NCI-H82 treated with DMSO at 0.1 percent for 48 hours (cell line): ENCODE results near the gene PARD6A.
A peak's percentile ranks its signal among the peaks of the same experiment; 100 is the strongest.

Experiments
- DNase-seq: peaks from one replicate; lab custom pipeline; 2025; ENCODE audit not compliant: unreplicated experiment; lab: John Stamatoyannopoulos, UW

PARD6A gene, protein sequence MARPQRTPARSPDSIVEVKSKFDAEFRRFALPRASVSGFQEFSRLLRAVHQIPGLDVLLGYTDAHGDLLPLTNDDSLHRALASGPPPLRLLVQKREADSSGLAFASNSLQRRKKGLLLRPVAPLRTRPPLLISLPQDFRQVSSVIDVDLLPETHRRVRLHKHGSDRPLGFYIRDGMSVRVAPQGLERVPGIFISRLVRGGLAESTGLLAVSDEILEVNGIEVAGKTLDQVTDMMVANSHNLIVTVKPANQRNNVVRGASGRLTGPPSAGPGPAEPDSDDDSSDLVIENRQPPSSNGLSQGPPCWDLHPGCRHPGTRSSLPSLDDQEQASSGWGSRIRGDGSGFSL

DNA sequence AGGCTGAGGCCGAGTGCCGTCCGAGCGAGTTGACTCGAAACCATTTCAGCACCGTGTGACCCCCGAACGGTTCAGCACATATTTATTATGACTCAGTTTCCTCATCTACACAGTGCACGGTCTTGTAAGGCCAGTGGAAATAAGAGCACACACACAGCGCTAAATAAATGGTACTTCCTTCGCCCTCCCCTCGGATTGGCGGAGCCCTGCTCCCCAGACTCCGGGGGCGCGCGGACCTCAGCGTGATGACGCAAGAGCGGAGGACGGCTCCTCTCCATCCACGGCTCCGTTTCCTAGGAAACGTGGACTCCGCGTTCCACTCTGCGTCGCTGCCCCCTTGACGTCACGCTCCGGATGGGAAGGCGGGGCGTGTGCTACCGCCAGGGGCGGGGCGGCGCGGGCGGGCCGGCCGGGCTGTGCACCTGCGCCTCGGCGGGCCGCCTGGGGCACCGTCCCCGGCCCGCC lies at the start of gene PARD6A:
Gene PARD6A, plus strand, starts transcription at position 397 of the 465 bp plus-strand sequence. CDS start 79 bp downstream, outside the sequence.
- peak; percentile 78 for DNase-seq

DNA sequence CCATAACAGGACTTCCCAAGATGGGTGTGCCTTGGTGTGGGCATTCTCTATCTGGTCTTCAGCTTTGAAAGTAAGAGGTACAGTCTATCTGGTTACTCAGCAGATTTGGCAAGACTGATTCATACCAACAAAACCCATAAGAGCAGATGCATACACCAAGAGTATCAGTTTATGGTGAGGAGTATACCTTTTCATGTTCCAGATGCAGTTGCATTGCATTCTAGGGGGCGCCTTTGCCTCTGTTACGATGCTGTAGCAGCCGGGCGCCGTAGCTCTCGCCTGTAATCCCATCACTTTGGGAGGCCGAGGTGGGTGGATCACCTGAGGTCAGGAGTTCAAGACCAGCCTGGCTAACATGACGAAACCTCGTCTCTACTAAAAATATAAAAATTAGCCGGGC lies 47.0 kb upstream of the PARD6A start:
- DNase-seq = no peak

DNA sequence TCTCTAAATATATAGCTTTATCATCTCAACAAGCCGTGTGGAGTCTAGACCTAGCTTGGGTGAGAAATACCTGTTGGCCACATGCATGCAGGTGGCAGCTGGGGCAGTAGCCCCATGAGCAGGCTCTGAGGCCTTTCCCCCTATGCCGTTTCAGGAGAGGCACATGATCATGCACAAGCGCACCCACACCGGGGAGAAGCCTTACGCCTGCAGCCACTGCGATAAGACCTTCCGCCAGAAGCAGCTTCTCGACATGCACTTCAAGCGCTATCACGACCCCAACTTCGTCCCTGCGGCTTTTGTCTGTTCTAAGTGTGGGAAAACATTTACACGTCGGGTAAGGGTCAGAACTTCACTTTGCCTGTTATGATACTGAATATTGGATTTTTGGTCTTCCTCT lies 32.5 kb upstream of the PARD6A start:
- no peak for DNase-seq

DNA sequence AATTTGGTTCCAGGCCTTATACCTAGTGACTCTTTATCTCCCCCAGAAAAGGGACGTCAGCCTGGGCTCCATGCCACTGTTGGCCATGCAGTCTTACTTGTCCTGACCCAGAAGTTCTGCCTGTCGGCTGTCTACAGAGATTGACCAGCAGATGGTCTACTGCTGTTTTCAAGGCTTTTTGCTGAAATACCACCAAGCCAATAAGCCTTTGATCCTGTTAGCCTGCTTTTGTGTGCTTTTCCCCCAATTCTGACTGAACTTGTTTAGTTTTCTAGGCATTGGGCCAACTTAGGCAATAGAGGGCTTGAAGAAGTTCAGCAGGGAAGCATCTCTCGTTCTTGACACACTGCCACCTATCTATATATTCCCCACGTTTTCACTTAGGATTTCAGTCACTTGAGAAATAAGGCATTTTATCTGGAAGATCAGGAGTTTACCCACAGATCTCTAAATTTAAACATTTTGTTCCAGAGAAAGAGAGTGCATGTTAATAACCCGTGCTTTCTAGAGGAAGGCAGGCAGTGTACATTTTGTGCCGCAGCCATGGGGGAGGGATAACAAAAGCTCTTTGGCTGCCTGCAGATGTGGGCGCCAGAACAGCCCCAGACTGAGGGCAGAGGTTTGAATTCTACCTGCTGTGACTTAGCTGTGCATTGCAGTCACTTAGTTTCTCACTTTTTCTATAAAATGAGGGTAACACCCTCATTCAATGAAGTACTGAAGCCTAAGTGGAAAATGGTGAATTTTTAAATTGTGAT lies 28.2 kb upstream of the PARD6A start:
- DNase-seq = no peak

DNA sequence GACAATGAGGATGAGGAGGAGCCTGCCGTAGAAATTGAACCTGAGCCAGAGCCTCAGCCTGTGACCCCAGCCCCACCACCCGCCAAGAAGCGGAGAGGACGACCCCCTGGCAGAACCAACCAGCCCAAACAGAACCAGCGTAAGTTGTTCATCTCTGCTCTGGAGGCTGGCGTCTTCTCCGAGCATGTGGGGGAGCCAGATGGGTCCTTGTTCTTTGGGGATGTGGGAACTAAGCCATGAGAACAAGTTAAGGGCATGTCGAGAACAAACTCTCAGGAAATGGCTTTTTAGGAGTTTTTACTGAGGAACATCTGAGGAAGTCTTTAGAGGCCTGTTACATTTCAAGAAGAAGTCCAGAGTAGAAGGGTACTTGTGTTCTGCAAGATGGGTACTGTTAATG lies 24.0 kb upstream of the PARD6A start:
- no peak for DNase-seq

DNA sequence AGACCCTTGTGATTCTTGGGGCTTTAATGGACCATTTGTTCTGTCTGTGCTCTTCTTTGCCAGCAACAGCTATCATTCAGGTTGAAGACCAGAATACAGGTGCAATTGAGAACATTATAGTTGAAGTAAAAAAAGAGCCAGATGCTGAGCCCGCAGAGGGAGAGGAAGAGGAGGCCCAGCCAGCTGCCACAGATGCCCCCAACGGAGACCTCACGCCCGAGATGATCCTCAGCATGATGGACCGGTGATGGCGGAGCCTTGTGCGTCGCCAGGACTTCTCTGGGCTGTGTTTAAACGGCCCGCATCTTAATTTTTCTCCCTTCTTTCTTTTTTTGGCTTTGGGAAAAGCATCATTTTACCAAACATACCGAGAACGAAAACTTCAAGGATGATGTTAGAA lies 23.1 kb upstream of the PARD6A start:
- DNase-seq = no peak

DNA sequence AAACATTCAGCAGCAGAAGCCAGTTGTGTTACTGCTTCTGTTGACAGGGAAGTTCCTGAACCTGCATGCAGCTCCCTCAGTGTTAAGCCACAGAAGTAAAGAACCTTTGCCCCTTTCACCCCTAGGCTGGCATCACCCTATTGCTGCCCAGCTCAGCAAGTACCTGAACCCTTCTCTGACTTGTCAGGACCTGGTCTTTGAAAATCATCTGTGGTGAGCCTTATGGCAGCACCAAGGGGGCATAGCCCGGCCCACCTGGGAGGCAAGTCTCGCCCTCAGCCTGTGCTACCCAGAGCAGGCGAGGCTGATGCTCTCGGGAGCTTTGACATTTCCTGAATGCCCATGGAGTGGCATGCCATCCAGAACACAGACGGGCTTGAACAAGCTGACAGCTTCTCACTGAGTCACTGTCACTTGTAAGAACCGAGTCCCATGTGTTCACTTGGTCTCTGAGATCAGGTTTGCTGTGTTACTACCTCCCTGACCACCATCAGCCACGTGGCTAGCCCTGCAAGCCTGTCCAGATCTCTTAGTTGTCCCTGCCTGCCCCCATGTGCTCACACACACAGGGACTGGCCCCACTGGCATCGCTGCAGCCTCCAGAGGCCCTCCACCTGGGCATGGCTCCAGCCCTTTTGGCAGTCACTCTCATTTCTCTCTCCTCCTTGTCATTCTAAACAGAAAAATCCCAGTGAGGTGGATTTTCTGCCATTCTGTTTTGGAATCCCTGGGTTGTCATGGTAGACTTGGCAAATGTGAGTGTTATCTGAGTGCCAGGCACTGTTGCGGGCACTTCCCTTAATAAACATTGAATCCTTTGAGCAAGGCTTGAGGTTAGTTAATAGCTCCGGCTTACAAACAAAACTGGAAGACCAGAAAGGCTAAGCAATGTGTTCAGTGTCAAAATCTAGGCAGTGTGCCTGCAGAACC lies 18.7 kb upstream of the PARD6A start:
- DNase-seq = no peak

DNA sequence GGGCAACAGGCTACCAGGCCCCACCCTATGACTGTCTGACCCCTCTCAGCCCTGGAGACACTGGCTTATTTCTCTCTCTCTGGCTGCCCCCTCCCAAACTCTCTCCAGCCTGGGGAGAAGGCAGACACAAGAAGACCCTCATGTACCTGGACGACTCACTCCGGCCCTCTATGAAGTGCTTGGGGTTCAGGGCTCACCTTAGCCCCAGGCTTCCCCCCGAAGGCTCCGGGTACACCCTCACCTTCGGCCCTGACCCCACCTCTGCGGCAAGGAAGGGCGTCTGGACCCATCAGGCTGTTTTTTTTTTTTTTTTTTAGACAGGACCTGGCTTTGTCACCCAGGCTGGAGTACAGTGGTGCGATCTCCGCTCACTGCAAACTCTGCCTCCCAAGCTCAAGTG lies 16.7 kb upstream of the PARD6A start:
- no peak for DNase-seq

DNA sequence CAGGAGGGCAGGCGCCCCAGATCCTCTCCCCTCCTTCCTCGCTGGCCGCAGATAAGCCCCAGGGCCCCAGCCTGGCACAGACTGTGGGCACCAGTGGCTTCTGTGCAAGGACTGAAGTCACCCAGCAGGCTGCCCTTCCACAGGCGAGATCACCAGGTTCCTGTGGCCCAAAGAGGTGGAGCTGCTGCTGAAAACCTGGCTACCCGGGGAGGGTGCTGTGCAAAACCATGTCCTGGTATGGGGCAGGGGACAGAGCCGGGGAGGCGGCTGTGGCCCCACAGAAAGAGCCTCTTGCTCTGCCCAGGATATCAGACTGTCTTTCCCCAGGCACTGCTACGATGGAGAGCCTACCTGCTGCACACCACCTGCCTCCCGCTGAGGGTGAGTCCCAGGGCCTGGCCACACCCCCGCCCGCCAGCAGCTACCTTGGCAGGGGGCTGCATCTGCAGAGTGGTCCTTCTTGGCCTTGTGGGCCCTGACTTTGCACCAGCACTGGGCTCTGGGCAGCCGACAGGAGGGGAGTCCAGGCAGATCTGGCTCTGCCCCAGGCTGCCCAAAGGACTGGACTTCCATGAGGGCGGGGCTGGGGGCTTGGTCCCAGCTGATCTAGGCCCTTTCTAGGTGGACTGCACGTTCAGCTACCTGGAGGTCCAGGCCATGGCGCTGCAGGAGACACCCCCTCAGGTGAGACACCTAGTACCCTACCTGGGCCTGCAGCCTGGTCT lies 15.2 kb upstream of the PARD6A start:
- no peak for DNase-seq

DNA sequence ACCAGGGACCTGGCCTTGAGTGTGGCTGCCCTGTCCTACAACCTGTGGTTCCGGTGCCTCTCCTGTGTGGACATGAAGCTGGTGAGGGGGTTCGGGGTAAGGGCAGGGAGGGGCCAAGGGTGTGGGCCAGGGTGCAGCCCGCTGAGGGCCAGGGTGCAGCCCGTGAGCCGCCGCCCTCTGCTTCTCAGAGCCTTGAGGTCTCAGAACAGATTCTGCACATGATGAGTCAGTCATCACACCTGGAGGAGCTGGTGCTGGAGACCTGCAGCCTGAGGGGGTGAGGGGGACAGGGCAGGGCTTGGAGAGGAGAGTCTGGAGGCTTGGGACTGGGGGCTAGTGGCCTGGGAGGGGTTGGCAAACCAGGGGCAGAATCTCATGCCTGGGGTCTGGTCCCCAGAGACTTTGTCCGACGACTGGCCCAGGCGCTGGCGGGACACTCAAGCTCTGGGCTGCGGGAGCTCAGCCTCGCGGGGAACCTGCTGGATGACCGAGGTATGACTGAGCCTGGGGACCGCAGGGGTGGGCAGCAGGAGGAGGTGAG lies 13.6 kb upstream of the PARD6A start:
- DNase-seq = no peak

DNA sequence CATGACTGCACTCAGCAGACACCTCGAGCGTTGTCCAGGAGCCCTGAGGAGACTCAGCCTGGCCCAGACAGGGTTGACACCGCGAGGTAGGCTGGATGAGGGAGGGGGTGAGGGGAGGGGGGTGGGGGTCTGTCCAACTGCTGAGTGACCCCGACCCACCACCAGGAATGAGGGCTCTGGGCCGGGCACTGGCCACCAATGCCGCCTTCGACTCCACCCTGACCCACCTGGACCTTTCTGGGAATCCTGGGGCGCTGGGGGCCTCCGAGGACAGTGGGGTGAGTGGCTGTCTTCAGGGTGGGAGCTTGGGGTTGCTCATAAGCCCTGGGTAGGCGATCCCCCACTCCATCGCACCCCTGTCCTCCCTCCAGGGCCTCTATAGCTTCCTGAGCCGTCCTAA lies 13.1 kb upstream of the PARD6A start:
- DNase-seq = no peak

DNA sequence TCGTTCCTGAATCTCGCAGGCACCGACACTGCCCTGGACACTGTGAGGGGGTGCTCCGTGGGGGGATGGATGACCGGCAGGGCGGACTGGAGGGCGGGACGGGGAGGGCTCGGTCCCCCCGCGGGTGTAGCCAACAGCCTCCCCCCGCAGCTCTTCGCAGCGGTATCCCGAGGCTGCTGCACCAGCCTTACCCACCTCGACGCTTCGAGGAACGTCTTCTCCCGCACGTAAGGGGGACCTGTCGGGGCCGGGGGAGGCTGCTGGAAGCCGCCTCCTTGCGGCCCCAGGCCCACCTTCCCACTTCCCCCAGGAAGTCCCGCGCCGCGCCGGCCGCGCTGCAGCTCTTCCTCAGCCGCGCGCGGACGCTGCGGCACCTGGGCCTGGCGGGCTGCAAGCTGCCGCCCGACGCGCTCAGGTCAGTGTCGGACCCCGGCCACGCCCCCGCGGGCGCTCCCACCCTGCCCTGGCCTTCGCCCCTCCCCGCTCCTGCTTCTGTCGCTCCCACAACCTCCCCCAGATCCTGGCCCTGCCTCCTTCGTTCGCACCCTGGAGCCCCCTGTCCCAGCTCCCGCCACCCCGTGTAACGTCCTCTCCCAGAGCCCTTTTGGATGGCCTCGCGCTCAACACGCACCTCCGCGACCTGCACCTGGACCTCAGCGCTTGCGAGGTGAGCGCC lies 12.5 kb upstream of the PARD6A start:
- no peak for DNase-seq

DNA sequence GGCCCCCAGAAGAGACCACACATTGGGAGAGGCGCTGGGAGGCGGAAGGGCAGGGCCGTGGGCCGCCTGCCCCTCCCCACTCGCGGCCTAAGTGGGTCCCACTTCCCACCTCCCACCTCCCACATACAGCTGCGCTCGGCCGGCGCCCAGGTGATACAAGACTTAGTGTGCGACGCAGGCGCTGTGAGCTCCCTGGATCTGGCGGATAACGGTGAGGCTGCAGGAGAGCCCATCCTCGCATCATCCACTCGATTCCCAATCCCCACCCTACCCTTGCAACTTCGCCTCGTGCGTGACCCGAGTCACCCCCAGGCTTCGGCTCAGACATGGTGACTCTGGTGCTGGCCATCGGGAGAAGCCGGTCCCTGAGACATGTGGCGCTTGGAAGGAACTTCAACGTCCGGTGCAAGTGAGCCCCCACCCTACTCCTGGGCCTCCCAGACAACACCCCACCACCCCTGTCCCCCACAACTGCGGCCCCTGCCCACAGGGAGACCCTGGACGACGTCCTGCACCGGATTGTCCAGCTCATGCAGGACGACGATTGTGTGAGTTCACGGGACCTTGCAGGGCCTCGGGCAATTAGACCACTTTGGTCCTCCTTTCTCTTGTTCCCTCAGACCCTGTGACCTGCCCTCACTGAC lies 11.9 kb upstream of the PARD6A start:
- no peak for DNase-seq

DNA sequence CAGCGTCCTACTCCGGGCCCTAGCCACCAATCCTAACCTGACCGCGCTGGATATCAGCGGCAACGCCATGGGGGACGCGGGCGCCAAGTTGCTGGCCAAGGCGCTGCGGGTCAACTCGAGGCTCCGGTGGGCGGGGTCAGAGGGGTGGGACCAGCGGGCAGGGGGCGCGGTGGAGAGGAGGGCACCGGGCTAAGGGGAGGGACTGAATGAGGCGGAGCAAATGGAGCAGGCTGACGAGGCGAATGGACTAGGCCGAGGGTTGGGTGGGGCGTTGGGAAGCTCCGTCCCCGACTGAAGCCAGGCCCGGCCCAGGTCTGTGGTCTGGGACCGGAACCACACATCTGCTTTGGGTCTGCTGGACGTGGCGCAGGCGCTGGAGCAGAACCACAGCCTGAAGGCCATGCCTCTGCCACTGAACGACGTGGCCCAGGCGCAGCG lies 11.2 kb upstream of the PARD6A start:
- DNase-seq = no peak

DNA sequence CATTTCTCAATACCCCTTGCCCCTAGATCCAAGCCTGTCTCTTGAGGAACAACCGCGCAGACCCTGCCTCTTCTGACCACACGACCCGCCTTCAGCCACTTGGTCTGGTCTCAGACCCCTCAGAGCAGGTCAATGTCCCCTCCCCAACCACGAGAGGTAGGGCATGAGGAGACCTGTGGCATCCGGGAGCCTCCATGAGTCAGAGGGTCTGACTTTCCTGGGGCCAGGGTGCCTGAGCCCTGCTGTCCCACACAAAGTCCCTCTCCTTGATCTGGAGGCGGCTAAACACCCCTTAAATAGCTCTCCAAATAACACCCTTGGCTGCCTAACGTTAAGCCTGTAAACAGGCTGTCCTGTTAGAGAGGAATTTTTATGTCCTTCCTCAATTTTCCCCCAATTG lies 10.7 kb upstream of the PARD6A start:
- no peak for DNase-seq

DNA sequence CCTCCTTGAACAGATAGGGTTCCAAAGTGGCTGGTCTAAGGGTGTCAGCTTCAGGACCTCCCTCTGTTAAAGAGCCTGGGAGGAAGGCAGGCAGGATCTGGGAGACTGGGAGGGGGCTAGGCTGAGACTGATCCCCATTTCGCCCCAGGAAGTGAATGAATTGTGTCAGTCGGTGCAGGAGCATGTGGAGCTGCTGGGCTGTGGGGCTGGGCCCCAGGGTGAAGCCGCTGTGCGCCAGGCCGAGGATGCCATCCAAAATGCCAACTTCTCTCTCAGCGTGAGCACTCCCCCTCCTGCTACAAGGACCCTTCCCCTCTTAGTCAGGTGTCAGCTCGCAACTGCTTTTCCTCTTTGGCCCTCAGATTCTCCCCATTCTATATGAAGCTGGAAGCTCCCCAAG lies 9.7 kb upstream of the PARD6A start:
- no peak for DNase-seq

DNA sequence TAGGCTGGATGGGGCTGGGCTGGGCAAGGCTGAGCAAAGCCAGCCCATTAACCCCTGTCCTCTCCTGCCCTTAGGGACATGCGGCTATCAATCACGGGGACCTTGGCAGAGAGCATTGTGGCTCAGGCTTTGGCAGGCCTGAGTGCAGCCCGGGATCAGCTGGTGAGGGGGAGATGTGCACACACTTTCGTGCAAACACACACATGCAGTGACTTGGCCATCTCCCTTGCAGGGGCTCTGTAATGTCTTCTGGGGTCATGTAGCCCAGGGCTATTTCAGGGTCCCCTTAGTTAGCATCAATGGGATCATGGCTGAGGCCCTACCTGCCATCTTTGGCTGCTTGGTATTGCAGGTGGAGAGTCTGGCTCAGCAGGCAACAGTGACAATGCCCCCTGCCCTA lies 8.9 kb upstream of the PARD6A start:
- no peak for DNase-seq

DNA sequence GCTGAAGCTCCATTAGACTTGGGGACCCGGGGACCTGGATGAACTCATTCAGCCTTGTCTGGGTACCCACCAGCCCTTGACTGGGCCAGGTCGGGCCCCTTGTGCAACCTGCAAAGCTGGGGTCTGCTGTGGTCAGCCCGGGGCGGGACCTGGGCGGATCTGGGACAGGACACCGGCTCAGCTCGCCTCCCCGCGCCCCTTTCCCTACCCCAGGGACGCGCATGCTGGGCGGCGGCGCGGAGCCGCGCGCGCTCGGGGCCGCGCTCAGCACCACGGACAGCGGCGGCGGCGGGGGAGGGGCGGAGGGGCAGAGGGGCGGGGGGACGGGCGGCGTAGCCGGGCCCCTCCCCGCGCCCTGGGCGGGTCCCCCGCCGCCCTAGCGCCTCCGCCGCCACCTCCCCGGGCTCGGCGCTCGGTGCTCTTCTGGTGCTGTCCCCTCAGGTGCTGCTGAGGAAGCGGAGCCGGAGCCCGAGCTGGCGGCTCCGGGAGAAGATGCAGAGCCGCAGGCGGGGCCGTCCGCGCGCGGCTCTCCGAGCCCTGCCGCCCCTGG lies 8.1 kb upstream of the PARD6A start:
- DNase-seq = no peak
